Endothelial cell of umbilical vein (primary cell): ENCODE data around the gene AGAP4. TPM values are rescaled to one million over a fixed set of nuclear protein-coding genes. Genes with fewer than 3 reads are reported as not detected.
"Not testable (repeated sequence)": the region's sequence is repeated elsewhere in the genome, so short reads cannot be mapped to it uniquely, and the experiment has no call there.

Source experiments
- BruUV-seq: library from RNA; stranded (reverse); fragments of 400-500 nt; replicated peaks from 2 replicates; lab custom pipeline; 2021; lab: Mats Ljungman, UMichigan
- CTCF ChIA-PET: fragments of 300-600, 350-600 bp; sonication (Branson Sonifier 250); formaldehyde crosslinking; loops from one replicate; lab custom pipeline; 2021; ENCODE audit warnings: antibody characterized with exemption, inconsistent platforms; lab: Charles Lee
- POLR2A ChIA-PET: fragments of 300-600, 350-600 bp; sonication (Branson Sonifier 250); formaldehyde crosslinking; loops from one replicate; lab custom pipeline; 2021; ENCODE audit warnings: antibody characterized with exemption, inconsistent platforms; lab: Charles Lee
- DNase-seq: peaks from one replicate; pipeline ENCODE4 v3.0.0-alpha.2; 2011; ENCODE audit warnings: low read depth, low spot score
- FAIRE-seq: peaks from 2 replicates; lab custom pipeline; 2011; peaks lifted over from hg19 to GRCh38; lab: Jason Lieb, UNC
- H2AFZ ChIP-seq: 2 replicates; pipeline ENCODE4 v1.6.0; 2012; ENCODE audit warnings: low read depth, low read length, control low read depth, inconsistent platforms
- H3K27ac ChIP-seq: 2 replicates; pipeline ENCODE4 v1.5.1; 2011; ENCODE audit warnings: low read depth, mild to moderate bottlenecking, control low read depth, low read length, moderate library complexity; ENCODE audit not compliant: insufficient read depth
- H3K27me3 ChIP-seq, 2 experiments: 2 replicates each; pipeline versions ENCODE4 v1.6.0 to v1.6.1; 2011; ENCODE audit warnings: low read length in 2 of 2, mixed read lengths in 1 of 2; ENCODE audit not compliant: control insufficient read depth in 2 of 2, insufficient read depth in 2 of 2
- H3K36me3 ChIP-seq, 2 experiments: 2 replicates in 1 of 2; 3 replicates in 1 of 2; pipeline ENCODE4 v1.5.1; 2011; ENCODE audit warnings: low read length in 2 of 2, mild to moderate bottlenecking in 1 of 2, moderate library complexity in 1 of 2; ENCODE audit not compliant: control insufficient read depth in 2 of 2, insufficient read depth in 2 of 2; ENCODE audit errors: extremely low read depth in 1 of 2
- H3K4me1 ChIP-seq: 3 replicates; pipeline ENCODE4 v1.5.1; 2011; ENCODE audit warnings: mild to moderate bottlenecking, low read length; ENCODE audit not compliant: control insufficient read depth, insufficient read depth; ENCODE audit errors: extremely low read depth
- H3K4me2 ChIP-seq: 2 replicates; pipeline ENCODE4 v1.6.1; 2011; ENCODE audit warnings: low read length, control low read depth, mixed read lengths; ENCODE audit not compliant: insufficient read depth
- H3K4me3 ChIP-seq, 3 experiments: fragments of 200-600 bp in 1 of 3; sonication (generic), shearing (Covaris generic) in 1 of 3; replicated peaks in 1 of 3; 2 replicates each; pipeline ENCODE4 v1.5.1; 2011 to 2016; ENCODE audit warnings: control low read depth in 3 of 3, low read length in 3 of 3, mild to moderate bottlenecking in 2 of 3, inconsistent platforms in 1 of 3, low read depth in 1 of 3, moderate library complexity in 1 of 3; ENCODE audit not compliant: insufficient read depth in 1 of 3
- H3K79me2 ChIP-seq: 2 replicates; pipeline ENCODE4 v1.6.0; 2012; ENCODE audit warnings: low read length, inconsistent platforms; ENCODE audit not compliant: control insufficient read depth, insufficient read depth
- H3K9ac ChIP-seq: replicated peaks from 2 replicates; pipeline ENCODE3; 2011; ENCODE audit warnings: low read length, control low read depth; ENCODE audit not compliant: insufficient read depth; ENCODE audit errors: extremely low read depth
- H3K9me1 ChIP-seq: replicated peaks from 3 replicates; pipeline ENCODE4 v1.6.0; 2011; ENCODE audit warnings: mild to moderate bottlenecking, low read length; ENCODE audit not compliant: control insufficient read depth, insufficient read depth; ENCODE audit errors: extremely low read depth
- H3K9me3 ChIP-seq: replicated peaks from 2 replicates; pipeline ENCODE4 v1.5.1; 2012; ENCODE audit warnings: low read length, inconsistent platforms; ENCODE audit not compliant: control insufficient read depth, insufficient read depth
- H4K20me1 ChIP-seq: replicated peaks from 2 replicates; pipeline ENCODE3; 2011; ENCODE audit warnings: mild to moderate bottlenecking, low read length; ENCODE audit not compliant: control insufficient read depth, insufficient read depth; ENCODE audit errors: extremely low read depth
- CTCF ChIP-seq, 2 donors: IDR thresholded peaks; 1 replicate in 1 of 2; 2 replicates in 1 of 2; pipeline ENCODE4 v1.5.1; 2011; ENCODE audit warnings: low read length in 2 of 2, mild to moderate bottlenecking in 2 of 2, moderate library complexity in 2 of 2, control low read depth in 1 of 2, inconsistent platforms in 1 of 2, low read depth in 1 of 2; ENCODE audit not compliant: insufficient read depth in 1 of 2; ENCODE audit errors: extremely low read depth in 1 of 2
- EZH2 ChIP-seq: IDR thresholded peaks from 2 replicates; pipeline ENCODE4 v1.6.1; 2012; ENCODE audit warnings: borderline replicate concordance, low read depth, mild to moderate bottlenecking, moderate library complexity, low read length, inconsistent platforms; ENCODE audit not compliant: severe bottlenecking
- FOS ChIP-seq: IDR thresholded peaks from 2 replicates; pipeline ENCODE4 v1.6.1; 2011; ENCODE audit warnings: mild to moderate bottlenecking, low read length, moderate library complexity, borderline replicate concordance; ENCODE audit not compliant: insufficient read depth
- GATA2 ChIP-seq: IDR thresholded peaks from 2 replicates; pipeline ENCODE4 v1.7.0; 2011; ENCODE audit warnings: low read depth, mild to moderate bottlenecking, moderate library complexity, mixed read lengths, low read length; ENCODE audit not compliant: insufficient read length, insufficient read depth
- JUN ChIP-seq: IDR thresholded peaks from 2 replicates; pipeline ENCODE4 v1.6.1; 2011; ENCODE audit warnings: borderline replicate concordance, low read depth; ENCODE audit not compliant: insufficient read length, insufficient read depth
- MAX ChIP-seq: IDR thresholded peaks from 2 replicates; pipeline ENCODE4 v1.6.1; 2011; ENCODE audit not compliant: insufficient read depth, insufficient read length
- MYC ChIP-seq: IDR thresholded peaks from one replicate; pipeline ENCODE4 v1.6.1; 2011; ENCODE audit warnings: mild to moderate bottlenecking, low read depth, low read length
- POLR2A ChIP-seq: IDR thresholded peaks from 2 replicates; pipeline ENCODE4 v1.6.1; 2012; ENCODE audit warnings: low read depth, mild to moderate bottlenecking, control low read depth, low read length
- POLR2AphosphoS5 ChIP-seq: IDR thresholded peaks from 2 replicates; pipeline ENCODE4 v1.6.1; 2012; ENCODE audit warnings: low read depth, mild to moderate bottlenecking, control low read depth, low read length, moderate library complexity; ENCODE audit not compliant: insufficient read depth
- dilution Hi-C: fragments of 300-500 bp; cut with MboI; formaldehyde crosslinking; loops from one replicate; pipeline ENCODE4 v1.15.0; 2019; ENCODE audit warnings: low sequenced_read_pairs; ENCODE audit not compliant: extremely low pct_ligation_motif_present
- intact Hi-C: fragments of 100-400 bp; cut with micrococcal nuclease; formaldehyde crosslinking; loops from one replicate; pipeline ENCODE4 v1.10.0; 2022
- polyA plus RNA-seq, 4 experiments: library from polyadenylated mRNA; depleted of rRNA in 3 of 4; stranded (reverse) in 3 of 4; unstranded in 1 of 4; fragments of >200 nt; gene quantifications; 2 replicates each; pipeline versions ENCODE4 v1.2.1 to v1.2.3, GENCODE V29; 2011 to 2012; ENCODE audit warnings: missing spikeins in 1 of 4
- total RNA-seq: library from RNA; stranded (reverse); gene quantifications from 2 replicates; pipeline ENCODE4 v1.2.3, GENCODE V29; 2021

AGAP4 gene
- total and polyA plus RNA-seq, 2 donors (not counting 3 experiments of a cell fraction or from before 2014, with no cell fraction given) = 11.4 to 18.2 TPM

GRCh38 chr10:45809837-45810236 lies 37.5 kb downstream of the AGAP4 start:
- Histone ChIP-seq H3K27me3 (no peaks in the 10 kb centered on the region), H3K9ac (no peak overlapping the region), H3K79me2 (no peaks in the 10 kb centered on the region), H3K4me3 (no peak overlapping the region), H3K4me1 (no peaks in the 10 kb centered on the region), H4K20me1 (no peaks in the 10 kb centered on the region), H3K9me1 (no peaks in the 10 kb centered on the region), H2AFZ (no peak overlapping the region), H3K36me3 (no peaks in the 10 kb centered on the region), H3K27ac (no peak overlapping the region), H3K9me3 (no peaks in the 10 kb centered on the region), H3K4me2 (no peak overlapping the region)
- dilution Hi-C loops = no loop called here
- no peak for FAIRE-seq
- BruUV-seq = no TSS peak
- DNase-seq = no peak
- CTCF ChIA-PET = no interaction called here
- intact Hi-C loops = no loop called here
- no peak for TF ChIP-seq MAX
- no peak for TF ChIP-seq POLR2A
- TF ChIP-seq CTCF (IDR thresholded peaks at IDR 0.05; ENCODE audit: extremely low read depth in 1 of 2, insufficient read depth in 1 of 2, low read depth in 1 of 2, low read length in 2 of 2) = no peak
- TF ChIP-seq MYC = no peak
- no peak for TF ChIP-seq EZH2
- TF ChIP-seq JUN = no peak
- no peak for TF ChIP-seq POLR2AphosphoS5
- TF ChIP-seq GATA2 = no peak
- no peak for TF ChIP-seq FOS
- POLR2A ChIA-PET = no interaction called here

DNA sequence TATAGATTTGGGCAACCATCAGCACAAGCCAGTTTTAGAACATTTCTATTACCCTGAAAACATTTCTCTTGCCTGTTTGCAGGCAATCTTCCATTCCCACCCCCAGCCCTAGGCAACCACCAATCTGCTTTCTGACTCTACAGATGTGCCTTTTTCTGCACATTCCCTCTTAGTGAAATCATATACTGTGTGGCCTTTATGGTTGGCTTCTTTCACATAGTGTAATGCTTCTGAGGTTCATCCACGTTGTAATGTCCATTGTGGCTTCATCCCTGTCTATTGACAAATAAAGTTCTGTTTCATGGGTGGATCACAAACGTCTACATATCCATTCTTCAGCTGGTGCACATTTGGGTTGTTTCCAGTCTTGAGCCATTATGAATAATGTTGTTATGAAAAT lies 42.3 kb downstream of the AGAP4 start:
- CTCF ChIA-PET, POLR2A ChIA-PET, H3K9me3 ChIP-seq: not testable (repeated sequence)

More for the DNA sequence above, 42.3 kb downstream of the AGAP4 start:
- BruUV-seq, H3K27ac ChIP-seq, H3K36me3 ChIP-seq, intact Hi-C loops, H4K20me1 ChIP-seq, H3K9ac ChIP-seq, FAIRE-seq, H3K4me3 ChIP-seq, H2AFZ ChIP-seq, H3K9me1 ChIP-seq, dilution Hi-C loops, H3K4me2 ChIP-seq, H3K79me2 ChIP-seq, H3K27me3 ChIP-seq, H3K4me1 ChIP-seq, DNase-seq: not testable (repeated sequence)
